ENCODE data around the gene PDXDC1.

DNA sequence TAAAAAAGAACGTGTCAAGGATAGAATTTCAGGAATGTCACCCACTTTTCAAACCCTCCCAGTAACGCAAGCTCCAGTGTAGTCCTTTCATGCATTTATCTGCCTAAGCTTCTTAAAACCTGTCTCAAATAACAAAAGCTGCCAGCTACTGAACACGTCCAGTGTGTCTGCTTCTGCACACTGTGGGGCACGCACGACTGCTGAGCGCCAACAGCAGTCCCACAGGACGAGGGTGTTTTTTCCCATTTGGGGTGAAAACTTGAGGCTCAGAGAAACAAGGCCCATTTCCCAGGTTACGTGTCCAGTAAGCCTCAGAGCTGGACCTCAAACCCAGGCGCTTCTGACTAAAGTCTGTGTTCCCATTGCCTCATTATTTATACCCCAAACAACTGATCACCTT, 63.9 kb downstream of the PDXDC1 start:
- no peak for TF ChIP-seq EZH2 (IDR thresholded peaks at IDR 0.05; ENCODE audit: insufficient read depth, low read length)
- TF ChIP-seq, protein P1, sequence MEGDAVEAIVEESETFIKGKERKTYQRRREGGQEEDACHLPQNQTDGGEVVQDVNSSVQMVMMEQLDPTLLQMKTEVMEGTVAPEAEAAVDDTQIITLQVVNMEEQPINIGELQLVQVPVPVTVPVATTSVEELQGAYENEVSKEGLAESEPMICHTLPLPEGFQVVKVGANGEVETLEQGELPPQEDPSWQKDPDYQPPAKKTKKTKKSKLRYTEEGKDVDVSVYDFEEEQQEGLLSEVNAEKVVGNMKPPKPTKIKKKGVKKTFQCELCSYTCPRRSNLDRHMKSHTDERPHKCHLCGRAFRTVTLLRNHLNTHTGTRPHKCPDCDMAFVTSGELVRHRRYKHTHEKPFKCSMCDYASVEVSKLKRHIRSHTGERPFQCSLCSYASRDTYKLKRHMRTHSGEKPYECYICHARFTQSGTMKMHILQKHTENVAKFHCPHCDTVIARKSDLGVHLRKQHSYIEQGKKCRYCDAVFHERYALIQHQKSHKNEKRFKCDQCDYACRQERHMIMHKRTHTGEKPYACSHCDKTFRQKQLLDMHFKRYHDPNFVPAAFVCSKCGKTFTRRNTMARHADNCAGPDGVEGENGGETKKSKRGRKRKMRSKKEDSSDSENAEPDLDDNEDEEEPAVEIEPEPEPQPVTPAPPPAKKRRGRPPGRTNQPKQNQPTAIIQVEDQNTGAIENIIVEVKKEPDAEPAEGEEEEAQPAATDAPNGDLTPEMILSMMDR (IDR thresholded peaks at IDR 0.05; ENCODE audit: insufficient read depth, low read depth, low read length) = no peak

Measured in astrocyte (in vitro differentiated cells and primary cell).